Measurements from ENCODE around the gene SETD4.

SETD4 gene

DNA sequence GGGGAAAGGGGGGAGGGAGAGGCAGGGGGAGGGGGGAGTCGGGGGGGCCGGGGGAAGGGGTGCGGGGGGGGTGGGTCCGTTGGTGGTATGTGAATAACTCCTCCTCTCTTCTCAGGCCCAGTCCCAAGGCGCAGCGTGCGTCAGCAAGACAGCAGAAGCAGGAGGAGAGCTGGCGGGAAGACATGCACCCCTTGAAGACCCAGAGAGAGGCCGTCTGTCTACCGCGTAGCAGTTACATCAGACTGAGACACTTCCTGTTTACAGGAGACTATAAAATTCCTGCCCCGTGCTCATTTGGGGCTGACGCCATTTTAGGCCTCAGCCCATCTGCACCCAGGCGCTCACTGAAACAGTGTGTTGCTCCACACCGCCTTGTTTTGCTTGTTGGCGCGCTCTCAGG is 55.3 kb downstream of the SETD4 start:
- DNase-seq (ENCODE audit: insufficient read length, low spot score): no peak
- FAIRE-seq: no peak
- no peak for TF ChIP-seq CTCF (IDR thresholded peaks at IDR 0.05; ENCODE audit: insufficient read depth, missing control alignments)

- DNase-seq (ENCODE audit: insufficient read length, low spot score) (no peak), FAIRE-seq (no peak)
- no peak for TF ChIP-seq CTCF (IDR thresholded peaks at IDR 0.05; ENCODE audit: insufficient read depth, missing control alignments)
Measured at GRCh38 chr21:36004441-36004840, 55.9 kb downstream of the SETD4 start.

GRCh38 chr21:36003776-36004175 is 56.5 kb downstream of the SETD4 start:
- FAIRE-seq: no peak
- no peak for TF ChIP-seq CTCF (IDR thresholded peaks at IDR 0.05; ENCODE audit: insufficient read depth, missing control alignments)

DNA sequence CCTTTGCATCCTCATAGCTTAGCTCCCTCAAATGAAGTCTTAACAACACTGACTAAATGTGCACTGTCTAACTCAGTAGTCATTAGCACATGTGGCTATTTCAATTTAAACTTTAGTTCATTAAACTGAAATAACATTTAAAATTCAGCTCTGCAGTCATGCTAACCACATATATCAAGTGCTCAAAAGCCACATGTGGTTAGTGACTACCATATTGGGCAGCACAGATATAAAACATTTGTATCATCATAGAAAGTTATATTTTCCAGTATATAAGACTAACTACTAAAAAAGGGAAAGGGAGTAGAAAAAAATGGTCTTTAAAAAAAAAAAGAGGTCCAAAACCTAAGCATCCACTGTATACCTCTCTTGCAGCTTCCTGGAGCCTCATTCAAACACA is 64.1 kb downstream of the SETD4 start:
- no peak for DNase-seq (ENCODE audit: insufficient read length, low spot score)
- FAIRE-seq: no peak
- no peak for TF ChIP-seq CTCF (IDR thresholded peaks at IDR 0.05; ENCODE audit: insufficient read depth, missing control alignments)

More at GRCh38 chr21:36003776-36004175, 56.5 kb downstream of the SETD4 start:
- no peak for DNase-seq (ENCODE audit: insufficient read length, low spot score)

GRCh38 chr21:35995522-35996088 is 64.7 kb downstream of the SETD4 start:
- TF ChIP-seq CTCF (IDR thresholded peaks at IDR 0.05; ENCODE audit: insufficient read depth, missing control alignments): no peak
- FAIRE-seq (no peak), DNase-seq (ENCODE audit: insufficient read length, low spot score) (no peak)

DNA sequence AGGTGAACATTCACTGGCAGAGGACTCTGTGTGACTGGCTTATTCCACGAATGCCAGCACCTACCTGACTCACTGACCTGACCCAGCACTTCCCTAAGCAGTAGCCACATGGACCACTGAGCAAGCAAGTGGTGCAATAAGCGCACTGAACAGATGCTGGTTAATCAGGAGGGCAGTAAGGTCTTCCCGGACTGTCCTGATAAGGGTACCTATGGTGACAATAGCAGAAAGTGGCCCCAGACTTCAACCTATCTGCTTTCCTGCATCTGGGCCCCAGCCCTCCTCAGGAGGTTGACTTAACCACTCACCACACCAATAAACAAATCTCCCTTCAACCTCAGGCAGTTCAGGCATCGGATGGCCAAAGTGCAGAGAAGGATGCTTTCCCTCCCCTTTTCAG is 65.7 kb downstream of the SETD4 start:
- no peak for TF ChIP-seq CTCF (IDR thresholded peaks at IDR 0.05; ENCODE audit: insufficient read depth, missing control alignments)
- DNase-seq (ENCODE audit: insufficient read length, low spot score) (no peak), FAIRE-seq (no peak)

- TF ChIP-seq CTCF (IDR thresholded peaks at IDR 0.05; ENCODE audit: insufficient read depth, missing control alignments): no peak
- FAIRE-seq (no peak), DNase-seq (ENCODE audit: insufficient read length, low spot score) (no peak)
Measured at GRCh38 chr21:35993875-35994490, 66.3 kb downstream of the SETD4 start.
